Endothelial cell (in vitro differentiated cells): Measurements from ENCODE around the gene GAB1. TPM values are rescaled to one million over a fixed set of nuclear protein-coding genes. Genes with fewer than 3 reads are reported as not detected.

Source experiments
- DNase-seq: peaks from one replicate; pipeline ENCODE4 v3.0.0; 2021; ENCODE audit warnings: low spot score
- H3K27ac Mint-ChIP-seq: one replicate; pipeline ENCODE4 v1.8.0; 2021; ENCODE audit warnings: mixed read lengths, inconsistent platforms; ENCODE audit not compliant: unreplicated experiment
- H3K27me3 Mint-ChIP-seq: one replicate; pipeline ENCODE4 v1.8.0; 2021; ENCODE audit warnings: mild to moderate bottlenecking, moderate library complexity, mixed read lengths, inconsistent platforms; ENCODE audit not compliant: unreplicated experiment
- H3K36me3 Mint-ChIP-seq: one replicate; pipeline ENCODE4 v1.8.0; 2021; ENCODE audit warnings: mild to moderate bottlenecking, low read depth, mixed read lengths, inconsistent platforms; ENCODE audit not compliant: unreplicated experiment
- H3K4me1 Mint-ChIP-seq: one replicate; pipeline ENCODE4 v1.8.0; 2021; ENCODE audit warnings: mild to moderate bottlenecking, mixed read lengths, inconsistent platforms; ENCODE audit not compliant: unreplicated experiment
- H3K4me3 Mint-ChIP-seq: one replicate; pipeline ENCODE4 v1.8.0; 2021; ENCODE audit warnings: mild to moderate bottlenecking, mixed read lengths, inconsistent platforms; ENCODE audit not compliant: unreplicated experiment
- H3K9me3 Mint-ChIP-seq: one replicate; pipeline ENCODE4 v1.8.0; 2021; ENCODE audit warnings: mixed read lengths, inconsistent platforms; ENCODE audit not compliant: unreplicated experiment
- CTCF ChIP-seq: fragments of 200-600 bp; sonication (generic); IDR thresholded peaks from one replicate; pipeline ENCODE4 v1.5.0; 2021; ENCODE audit warnings: antibody characterized with exemption; ENCODE audit not compliant: unreplicated experiment
- total RNA-seq: library from RNA; stranded (reverse); fragmentation: NEBNext Ultra II Directional; extraction: Animal tissue kit (Norgen Biotek cat#: 25700); gene quantifications from one replicate; pipeline ENCODE4 v1.2.1, GENCODE V29; 2021; ENCODE audit not compliant: unreplicated experiment

GAB1 gene
- total RNA-seq, 1 donor from 2014 or later, result 51.8 TPM

GRCh38 chr4:143412420-143412758 is 75.7 kb downstream of the GAB1 start:
- H3K4me1 Mint-ChIP-seq, result peaks cover 42% of the 10 kb centered on the region
- no peak overlapping the region for H3K4me3 Mint-ChIP-seq
- H3K27ac Mint-ChIP-seq, result no peak overlapping the region
- no peak for TF ChIP-seq CTCF
- DNase-seq, result no peak
- peaks cover 8% of the 10 kb centered on the region for H3K36me3 Mint-ChIP-seq
- no peaks in the 10 kb centered on the region for H3K9me3 Mint-ChIP-seq
- peaks cover 6% of the 10 kb centered on the region for H3K27me3 Mint-ChIP-seq

GRCh38 chr4:143417679-143418403 is 81.2 kb downstream of the GAB1 start:
- TF ChIP-seq CTCF, result no peak
- Mint-ChIP-seq H3K9me3 (no peaks in the 10 kb centered on the region), H3K36me3 (peaks cover 19% of the 10 kb centered on the region), H3K27ac (no peak overlapping the region), H3K27me3 (no peaks in the 10 kb centered on the region), H3K4me3 (no peak overlapping the region), H3K4me1 (peaks cover 32% of the 10 kb centered on the region)
- no peak for DNase-seq

- TF ChIP-seq CTCF, result no peak
- Mint-ChIP-seq H3K36me3 (peaks cover 18% of the 10 kb centered on the region), H3K27me3 (no peaks in the 10 kb centered on the region), H3K27ac (peak overlapping the region; percentile 85), H3K4me1 (peaks cover 32% of the 10 kb centered on the region), H3K9me3 (no peaks in the 10 kb centered on the region), H3K4me3 (peak overlapping the region; percentile 47)
- DNase-seq, result no peak
Measured at GRCh38 chr4:143420227-143420626, 83.6 kb downstream of the GAB1 start.

GRCh38 chr4:143421609-143422008 is 84.9 kb downstream of the GAB1 start:
- H3K36me3 Mint-ChIP-seq, result peaks cover 21% of the 10 kb centered on the region
- no peak for TF ChIP-seq CTCF
- no peaks in the 10 kb centered on the region for H3K9me3 Mint-ChIP-seq
- no peak for DNase-seq
- no peak overlapping the region for H3K27ac Mint-ChIP-seq
- peaks cover 1% of the 10 kb centered on the region for H3K27me3 Mint-ChIP-seq
- H3K4me3 Mint-ChIP-seq, result no peak overlapping the region
- H3K4me1 Mint-ChIP-seq, result peaks cover 32% of the 10 kb centered on the region

- DNase-seq, result no peak
Measured at GRCh38 chr4:143424276-143424675, 87.6 kb downstream of the GAB1 start.

More at GRCh38 chr4:143424276-143424675, 87.6 kb downstream of the GAB1 start:
- Mint-ChIP-seq H3K27ac (no peak overlapping the region), H3K27me3 (peaks cover 2% of the 10 kb centered on the region), H3K9me3 (no peaks in the 10 kb centered on the region), H3K36me3 (peaks cover 22% of the 10 kb centered on the region), H3K4me1 (peaks cover 34% of the 10 kb centered on the region), H3K4me3 (no peak overlapping the region)
- TF ChIP-seq CTCF, result no peak
